Gastroesophageal sphincter (tissue), 3 donors: Measurements from ENCODE around the gene AMH.

Experiments
- EP300 ChIP-seq: sonication (generic); formaldehyde crosslinking; IDR thresholded peaks from one replicate; pipeline ENCODE4 v1.6.1; 2017; ENCODE audit warnings: antibody characterized with exemption, mild to moderate bottlenecking
- TF ChIP-seq, protein P1 (sequence below), 4 experiments: fragments of 200-600 bp in 2 of 4; fragments of 450-650 bp in 2 of 4; sonication (generic) in 1 of 4; IDR thresholded peaks; one replicate each; pipeline ENCODE4 v1.5.1; 2017 to 2019; ENCODE audit warnings: antibody characterized with exemption in 4 of 4, mild to moderate bottlenecking in 2 of 4, moderate library complexity in 2 of 4

DNA sequence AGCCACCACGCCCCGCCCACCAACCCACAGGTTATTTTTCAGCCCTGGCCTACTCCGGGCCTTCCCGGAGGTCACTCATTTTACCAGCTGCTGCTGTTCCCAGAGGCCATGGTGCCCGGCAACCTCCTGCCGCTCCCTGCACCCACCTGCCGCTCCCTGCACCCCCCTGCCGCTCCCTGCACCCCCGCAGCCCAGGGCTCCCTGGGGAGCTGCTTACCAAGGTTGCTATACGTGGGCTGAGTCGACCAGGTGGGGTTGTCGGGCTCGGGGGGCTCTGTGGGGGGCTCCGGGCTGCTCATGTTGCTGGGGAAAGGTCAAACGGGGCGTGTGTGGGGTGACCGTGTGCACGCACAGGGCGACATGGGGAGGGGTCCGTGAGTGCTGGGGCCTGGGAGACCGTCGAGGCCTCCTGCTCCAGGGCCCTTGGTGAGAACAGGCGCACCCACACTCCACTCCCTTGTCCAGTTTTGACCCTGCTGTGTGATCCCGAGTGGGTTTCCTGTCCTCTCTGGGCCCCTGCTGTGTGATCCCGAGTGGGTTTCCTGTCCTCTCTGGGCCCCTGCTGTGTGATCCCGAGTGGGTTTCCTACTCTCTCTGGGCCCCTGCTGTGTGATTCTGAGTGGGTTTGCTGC, 31.6 kb downstream of the AMH start:
- TF ChIP-seq, protein P1, sequence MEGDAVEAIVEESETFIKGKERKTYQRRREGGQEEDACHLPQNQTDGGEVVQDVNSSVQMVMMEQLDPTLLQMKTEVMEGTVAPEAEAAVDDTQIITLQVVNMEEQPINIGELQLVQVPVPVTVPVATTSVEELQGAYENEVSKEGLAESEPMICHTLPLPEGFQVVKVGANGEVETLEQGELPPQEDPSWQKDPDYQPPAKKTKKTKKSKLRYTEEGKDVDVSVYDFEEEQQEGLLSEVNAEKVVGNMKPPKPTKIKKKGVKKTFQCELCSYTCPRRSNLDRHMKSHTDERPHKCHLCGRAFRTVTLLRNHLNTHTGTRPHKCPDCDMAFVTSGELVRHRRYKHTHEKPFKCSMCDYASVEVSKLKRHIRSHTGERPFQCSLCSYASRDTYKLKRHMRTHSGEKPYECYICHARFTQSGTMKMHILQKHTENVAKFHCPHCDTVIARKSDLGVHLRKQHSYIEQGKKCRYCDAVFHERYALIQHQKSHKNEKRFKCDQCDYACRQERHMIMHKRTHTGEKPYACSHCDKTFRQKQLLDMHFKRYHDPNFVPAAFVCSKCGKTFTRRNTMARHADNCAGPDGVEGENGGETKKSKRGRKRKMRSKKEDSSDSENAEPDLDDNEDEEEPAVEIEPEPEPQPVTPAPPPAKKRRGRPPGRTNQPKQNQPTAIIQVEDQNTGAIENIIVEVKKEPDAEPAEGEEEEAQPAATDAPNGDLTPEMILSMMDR (IDR thresholded peaks at IDR 0.05), result no peak
- TF ChIP-seq EP300, result no peak
